A549 (cell line): ENCODE data around the gene CBR3.

ENCODE experiments used
- CBX8 ChIP-seq: fragments of 200-600 bp; sonication (generic); IDR thresholded peaks from 2 replicates; pipeline ENCODE4 v1.6.1; 2016
- CHD4 ChIP-seq: fragments of 200-600 bp; sonication (generic); IDR thresholded peaks from 2 replicates; pipeline ENCODE4 v1.6.1; 2016; ENCODE audit warnings: antibody characterized with exemption, mild to moderate bottlenecking, borderline replicate concordance
- CTCF ChIP-seq: fragments of >200 bp; sonication (Bioruptor Twin); formaldehyde crosslinking; IDR thresholded peaks from 3 replicates; pipeline ENCODE4 v1.5.1; 2016
- EP300 ChIP-seq, 2 experiments: fragments of >200 bp; sonication (Bioruptor Twin); formaldehyde crosslinking; IDR thresholded peaks; 2 replicates in 1 of 2; 3 replicates in 1 of 2; pipeline ENCODE4 v1.6.1; 2016 to 2017
- HDAC2 ChIP-seq: fragments of 200-600 bp; sonication (generic); IDR thresholded peaks from 2 replicates; pipeline ENCODE4 v1.6.1; 2016
- JUN ChIP-seq, 2 experiments: fragments of >200 bp; sonication (Bioruptor Twin); formaldehyde crosslinking; IDR thresholded peaks; 2 replicates in 1 of 2; 3 replicates in 1 of 2; pipeline ENCODE4 v1.6.1; 2016 to 2017
- KDM5A ChIP-seq: fragments of 200-600 bp; sonication (generic); IDR thresholded peaks from 2 replicates; pipeline ENCODE4 v1.6.1; 2016; ENCODE audit warnings: antibody characterized with exemption, mild to moderate bottlenecking
- NFE2L2 ChIP-seq: fragments of 150-350 bp; conservative IDR thresholded peaks from 2 replicates; pipeline ENCODE4 v1.6.1; 2014; ENCODE audit warnings: low read length
- NPAS2 ChIP-seq: fragments of 250-450 bp; sonication (Bioruptor Pico); IDR thresholded peaks from 2 replicates; pipeline ENCODE4 v1.8.0; 2022; ENCODE audit warnings: mild to moderate bottlenecking, moderate library complexity, borderline replicate concordance
- POLR2A ChIP-seq: IDR thresholded peaks from 2 replicates; pipeline ENCODE4 v1.6.1; 2012; ENCODE audit warnings: mild to moderate bottlenecking, low read length
- RAD21 ChIP-seq, 2 experiments: fragments of >200 bp in 1 of 2; sonication (Bioruptor Twin) in 1 of 2; formaldehyde crosslinking in 1 of 2; IDR thresholded peaks in 1 of 2; conservative IDR thresholded peaks in 1 of 2; 2 replicates in 1 of 2; 3 replicates in 1 of 2; pipeline ENCODE4 v1.6.1; 2012 to 2018; ENCODE audit warnings: inconsistent platforms in 1 of 2
- SREBF2 ChIP-seq: fragments of 450-650 bp; IDR thresholded peaks from 2 replicates; pipeline ENCODE4 v1.6.1; 2014; ENCODE audit warnings: mild to moderate bottlenecking, moderate library complexity
- USF2 ChIP-seq: fragments of 450-650 bp; IDR thresholded peaks from 2 replicates; pipeline ENCODE4 v1.6.1; 2014; ENCODE audit warnings: antibody characterized with exemption
- TF ChIP-seq, protein P1 (sequence below): fragments of 200-600 bp; sonication (generic); IDR thresholded peaks from 2 replicates; pipeline ENCODE4 v1.6.1; 2016; ENCODE audit warnings: antibody characterized with exemption, mild to moderate bottlenecking, moderate library complexity

DNA sequence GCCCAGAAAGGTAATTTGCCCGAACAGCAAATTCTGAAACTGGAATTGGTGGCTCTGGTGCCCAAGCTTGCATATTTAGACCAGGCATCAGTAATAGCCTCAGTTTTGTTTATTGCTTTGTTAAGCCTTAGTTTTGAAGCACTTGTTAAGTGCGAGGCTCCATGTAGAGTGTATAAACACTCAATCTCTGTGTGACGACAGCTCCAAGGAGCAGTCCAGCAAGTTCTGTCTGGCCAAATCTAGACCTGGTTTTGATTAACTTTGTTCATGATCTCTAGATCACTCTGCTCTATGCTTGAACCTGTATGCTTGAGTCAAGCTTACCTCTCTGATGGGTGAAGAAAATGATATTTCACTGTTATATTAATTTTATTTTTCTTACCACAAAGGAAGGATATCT lies 59.1 kb downstream of the CBR3 start:
- TF ChIP-seq CBX8 (no peak), RAD21 (conservative IDR thresholded peaks at IDR 0.05 in 1 of 2, IDR thresholded peaks at IDR 0.05 in 1 of 2) (no peak), POLR2A (no peak), KDM5A (no peak), CTCF (no peak), SREBF2 (no peak), CHD4 (no peak), USF2 (no peak), EP300 (IDR thresholded peaks at IDR 0.05) (no peak), NFE2L2 (no peak), HDAC2 (no peak), JUN (IDR thresholded peaks at IDR 0.05) (no peak), NPAS2 (CRISPR knock-in tag) (no peak)
- TF ChIP-seq, protein P1, sequence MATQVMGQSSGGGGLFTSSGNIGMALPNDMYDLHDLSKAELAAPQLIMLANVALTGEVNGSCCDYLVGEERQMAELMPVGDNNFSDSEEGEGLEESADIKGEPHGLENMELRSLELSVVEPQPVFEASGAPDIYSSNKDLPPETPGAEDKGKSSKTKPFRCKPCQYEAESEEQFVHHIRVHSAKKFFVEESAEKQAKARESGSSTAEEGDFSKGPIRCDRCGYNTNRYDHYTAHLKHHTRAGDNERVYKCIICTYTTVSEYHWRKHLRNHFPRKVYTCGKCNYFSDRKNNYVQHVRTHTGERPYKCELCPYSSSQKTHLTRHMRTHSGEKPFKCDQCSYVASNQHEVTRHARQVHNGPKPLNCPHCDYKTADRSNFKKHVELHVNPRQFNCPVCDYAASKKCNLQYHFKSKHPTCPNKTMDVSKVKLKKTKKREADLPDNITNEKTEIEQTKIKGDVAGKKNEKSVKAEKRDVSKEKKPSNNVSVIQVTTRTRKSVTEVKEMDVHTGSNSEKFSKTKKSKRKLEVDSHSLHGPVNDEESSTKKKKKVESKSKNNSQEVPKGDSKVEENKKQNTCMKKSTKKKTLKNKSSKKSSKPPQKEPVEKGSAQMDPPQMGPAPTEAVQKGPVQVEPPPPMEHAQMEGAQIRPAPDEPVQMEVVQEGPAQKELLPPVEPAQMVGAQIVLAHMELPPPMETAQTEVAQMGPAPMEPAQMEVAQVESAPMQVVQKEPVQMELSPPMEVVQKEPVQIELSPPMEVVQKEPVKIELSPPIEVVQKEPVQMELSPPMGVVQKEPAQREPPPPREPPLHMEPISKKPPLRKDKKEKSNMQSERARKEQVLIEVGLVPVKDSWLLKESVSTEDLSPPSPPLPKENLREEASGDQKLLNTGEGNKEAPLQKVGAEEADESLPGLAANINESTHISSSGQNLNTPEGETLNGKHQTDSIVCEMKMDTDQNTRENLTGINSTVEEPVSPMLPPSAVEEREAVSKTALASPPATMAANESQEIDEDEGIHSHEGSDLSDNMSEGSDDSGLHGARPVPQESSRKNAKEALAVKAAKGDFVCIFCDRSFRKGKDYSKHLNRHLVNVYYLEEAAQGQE: no peak
